AG10803 (cell line): ENCODE data around the gene CIB4.

Source experiments
- DNase-seq: peaks from one replicate; pipeline ENCODE4 v3.0.0; 2010; ENCODE audit warnings: low read depth
- H3K4me3 ChIP-seq: 2 replicates; pipeline ENCODE4 v1.5.1; 2011; ENCODE audit warnings: mild to moderate bottlenecking, low read length, control low read depth
- TF ChIP-seq, protein P1 (sequence below): conservative IDR thresholded peaks from 2 replicates; pipeline ENCODE4 v1.5.1; 2011; ENCODE audit warnings: mild to moderate bottlenecking, low read length, control low read depth, inconsistent platforms

Gene CIB4

DNA sequence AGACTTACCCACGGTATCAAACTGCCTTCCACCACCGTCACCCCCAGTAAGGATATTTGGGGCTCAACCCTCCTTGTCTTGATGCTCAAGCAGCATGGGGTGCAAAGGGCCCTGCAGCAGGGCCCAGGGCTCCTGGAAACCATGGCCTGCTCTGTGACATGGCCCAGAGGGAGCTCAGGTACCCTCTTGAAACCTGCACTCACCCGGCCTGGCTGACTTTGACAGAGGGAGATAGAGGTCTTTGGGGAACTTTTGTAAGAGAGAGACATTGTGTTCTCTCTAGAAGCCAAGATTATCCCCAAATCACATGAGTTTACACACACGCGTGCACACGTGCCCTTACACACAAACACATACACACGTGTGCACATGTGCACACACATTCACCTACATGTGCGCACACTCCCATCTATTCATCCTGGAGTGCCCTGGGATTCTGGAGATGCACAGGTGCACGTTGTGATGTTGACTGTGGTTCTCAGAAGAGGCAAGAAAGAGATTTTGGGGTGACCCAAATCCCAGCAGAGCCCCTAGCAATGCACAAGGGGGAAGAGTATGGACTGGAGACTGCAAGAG lies 31.7 kb upstream of the CIB4 start:
- H3K4me3 ChIP-seq = no peak overlapping the region
- no peak for DNase-seq
- TF ChIP-seq, protein P1, sequence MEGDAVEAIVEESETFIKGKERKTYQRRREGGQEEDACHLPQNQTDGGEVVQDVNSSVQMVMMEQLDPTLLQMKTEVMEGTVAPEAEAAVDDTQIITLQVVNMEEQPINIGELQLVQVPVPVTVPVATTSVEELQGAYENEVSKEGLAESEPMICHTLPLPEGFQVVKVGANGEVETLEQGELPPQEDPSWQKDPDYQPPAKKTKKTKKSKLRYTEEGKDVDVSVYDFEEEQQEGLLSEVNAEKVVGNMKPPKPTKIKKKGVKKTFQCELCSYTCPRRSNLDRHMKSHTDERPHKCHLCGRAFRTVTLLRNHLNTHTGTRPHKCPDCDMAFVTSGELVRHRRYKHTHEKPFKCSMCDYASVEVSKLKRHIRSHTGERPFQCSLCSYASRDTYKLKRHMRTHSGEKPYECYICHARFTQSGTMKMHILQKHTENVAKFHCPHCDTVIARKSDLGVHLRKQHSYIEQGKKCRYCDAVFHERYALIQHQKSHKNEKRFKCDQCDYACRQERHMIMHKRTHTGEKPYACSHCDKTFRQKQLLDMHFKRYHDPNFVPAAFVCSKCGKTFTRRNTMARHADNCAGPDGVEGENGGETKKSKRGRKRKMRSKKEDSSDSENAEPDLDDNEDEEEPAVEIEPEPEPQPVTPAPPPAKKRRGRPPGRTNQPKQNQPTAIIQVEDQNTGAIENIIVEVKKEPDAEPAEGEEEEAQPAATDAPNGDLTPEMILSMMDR = no peak

DNA sequence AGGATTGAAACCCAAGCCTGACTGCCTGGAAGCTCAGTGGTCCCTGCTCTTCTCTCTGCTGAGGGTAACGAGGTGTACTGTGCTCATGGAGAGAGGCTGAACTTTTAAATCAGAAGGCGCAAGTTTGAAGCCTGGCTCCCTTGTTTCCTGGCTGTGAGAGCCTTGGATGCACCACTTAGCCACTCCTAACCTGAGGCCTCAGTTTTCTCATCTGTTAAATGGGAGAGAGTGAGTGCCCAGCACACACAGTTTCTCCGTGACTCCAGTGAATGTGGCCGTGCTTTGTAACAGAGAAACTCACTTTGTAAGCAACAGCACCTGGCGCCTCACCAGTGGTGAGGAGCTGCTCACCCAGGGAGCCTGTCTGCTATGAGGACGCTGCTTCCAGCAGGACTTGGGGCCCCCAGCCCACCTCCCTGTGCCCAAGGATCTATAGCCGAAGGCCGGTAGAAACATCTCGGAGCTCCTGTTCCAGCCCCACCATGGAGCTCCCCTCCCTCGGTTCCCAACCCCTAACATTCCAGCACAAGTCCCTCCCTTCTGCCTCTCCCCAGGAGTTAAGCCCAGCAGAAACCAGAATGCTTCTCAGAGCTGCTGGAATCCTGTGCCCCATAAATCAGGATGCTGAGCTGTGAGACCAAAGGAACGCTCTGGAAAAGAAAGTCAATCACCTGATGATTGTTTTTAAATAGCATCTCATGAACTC lies 31.1 kb upstream of the CIB4 start:
- H3K4me3 ChIP-seq = no peak overlapping the region
- DNase-seq = no peak
- TF ChIP-seq, protein P1 = no peak

DNA sequence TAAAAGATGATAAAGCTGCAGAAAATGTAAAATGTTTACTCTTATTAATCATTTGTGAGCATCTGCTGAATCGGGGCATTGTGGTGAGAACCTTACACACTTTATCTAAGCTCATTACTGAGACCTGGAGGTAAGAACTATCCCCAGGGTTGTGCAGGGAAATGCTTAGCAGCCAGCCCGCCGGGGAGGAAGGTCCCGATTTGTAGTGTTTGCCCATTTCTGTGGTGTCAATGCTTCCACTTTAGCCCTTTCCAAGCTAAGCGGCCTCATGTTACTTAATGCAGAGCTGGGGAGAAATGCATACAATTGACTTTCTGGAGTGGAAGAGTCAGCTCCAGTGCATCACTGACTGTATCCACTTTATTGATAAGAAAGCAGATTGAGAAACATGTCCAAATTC lies 30.5 kb upstream of the CIB4 start:
- no peak for DNase-seq
- H3K4me3 ChIP-seq = no peak overlapping the region
- TF ChIP-seq, protein P1 = no peak

DNA sequence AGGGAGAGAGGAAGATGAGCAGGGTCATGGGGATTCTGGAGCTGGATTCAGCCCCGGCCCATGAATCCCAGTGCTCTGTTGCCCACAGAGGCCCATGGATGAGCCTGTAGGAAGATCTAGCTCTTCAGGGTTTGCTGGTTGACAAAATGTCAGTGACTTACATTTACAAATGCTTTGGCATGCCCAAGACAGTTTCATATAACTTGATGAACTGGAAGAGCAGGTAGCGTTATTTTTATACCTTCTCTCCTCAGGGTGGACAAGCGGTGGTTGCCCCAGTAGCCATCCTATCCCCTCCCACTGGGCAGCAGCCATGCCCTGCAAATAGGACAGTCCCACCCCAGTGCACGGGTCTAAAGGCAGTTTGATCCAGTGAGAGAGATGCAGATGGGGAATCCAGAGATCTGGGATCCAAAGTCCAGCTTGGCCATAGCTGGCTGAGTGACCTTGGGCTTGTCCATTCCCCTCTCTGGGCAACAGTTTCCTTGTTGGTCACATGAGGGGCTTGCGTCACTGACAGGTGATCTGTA lies 29.8 kb upstream of the CIB4 start:
- TF ChIP-seq, protein P1 = no peak
- H3K4me3 ChIP-seq = no peak overlapping the region
- DNase-seq = no peak

DNA sequence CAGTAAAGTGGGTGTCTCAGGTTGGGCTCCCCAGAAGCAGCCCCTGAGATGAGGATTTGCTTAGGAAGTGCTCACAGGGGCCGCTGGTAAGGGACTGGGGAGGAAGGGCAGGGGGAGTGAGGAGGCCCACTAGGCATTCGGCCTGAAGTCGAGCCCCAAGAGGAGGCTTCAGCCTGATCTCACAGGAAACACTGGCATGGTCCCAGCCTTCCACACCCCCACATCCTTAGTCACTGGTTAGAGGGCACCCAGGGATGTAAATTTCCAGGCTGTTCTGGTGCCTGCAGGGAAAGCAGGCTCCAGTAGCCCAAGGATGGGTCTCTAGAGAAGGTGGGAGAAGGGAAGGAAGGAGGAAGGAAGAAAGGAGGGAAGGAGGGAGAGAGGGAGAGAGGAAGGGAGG lies 29.0 kb upstream of the CIB4 start:
- TF ChIP-seq, protein P1 = no peak
- no peak for DNase-seq
- no peak overlapping the region for H3K4me3 ChIP-seq

DNA sequence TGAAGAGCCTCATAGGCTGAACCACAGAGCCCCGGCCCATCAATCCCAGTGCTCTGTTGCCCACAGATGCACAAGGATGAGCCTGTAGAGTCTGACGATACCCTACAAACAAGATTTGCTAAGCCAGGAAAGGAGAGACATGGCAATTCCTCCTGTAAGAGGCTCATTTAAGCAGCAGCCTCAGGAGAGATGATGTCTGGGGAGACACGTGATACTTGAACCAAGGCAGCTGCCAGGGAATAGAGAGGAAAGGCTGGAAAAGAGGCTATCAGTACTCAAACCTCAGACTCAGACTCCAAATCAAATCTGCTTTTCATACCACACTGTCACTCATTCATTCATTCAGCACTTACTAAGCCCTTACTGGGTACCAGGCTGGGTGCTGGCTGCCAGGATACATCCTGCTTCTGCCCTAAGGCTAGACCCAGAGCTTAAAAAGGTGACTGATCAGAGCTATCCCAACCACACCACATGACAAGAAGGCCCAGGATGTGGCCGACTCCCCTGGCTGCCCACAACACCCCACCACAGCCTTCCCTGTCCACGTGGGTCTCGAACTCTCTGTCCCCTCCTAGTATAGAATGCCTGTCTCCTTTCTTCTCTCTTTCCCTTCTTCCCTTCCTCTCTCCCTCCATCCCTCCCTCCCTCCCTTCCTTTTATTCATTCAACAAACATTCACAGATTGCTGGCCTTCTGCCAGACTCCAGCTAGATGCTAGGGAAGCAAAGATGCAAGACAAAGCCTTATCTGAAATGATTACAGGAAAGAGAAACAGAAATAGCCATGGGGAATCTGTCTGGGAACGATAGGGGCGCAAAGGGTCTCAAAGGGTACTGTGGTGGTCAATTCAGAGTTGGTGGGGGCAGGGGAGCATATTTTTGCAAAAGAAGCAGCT lies 27.9 kb upstream of the CIB4 start:
- TF ChIP-seq, protein P1 = no peak
- no peak for DNase-seq

More for the DNA sequence above, 27.9 kb upstream of the CIB4 start:
- no peak overlapping the region for H3K4me3 ChIP-seq
